ENCODE measurements around the gene SAAL1.

- no peak for TF ChIP-seq CTCF (IDR thresholded peaks at IDR 0.05; ENCODE audit: borderline replicate concordance, extremely low read depth, low read length, poor library complexity, severe bottlenecking)
- TF ChIP-seq EZH2 (IDR thresholded peaks at IDR 0.05; ENCODE audit: borderline replicate concordance, low read depth, low read length, severe bottlenecking) = no peak
Observed at GRCh38 chr11:18075444-18075843, 30.4 kb downstream of the SAAL1 start.

Measured in DND-41 (cell line).